ENCODE measurements around the gene MYMK. TPM values are rescaled to one million over a fixed set of nuclear protein-coding genes. Genes with fewer than 3 reads are reported as not detected.

Gene MYMK
- total RNA-seq, 4 donors from 2014 or later, result not detected

GRCh38 chr9:133489253-133490190, 35.2 kb downstream of the MYMK start:
- ATAC-seq (ENCODE audit: low FRiP score), result no peak
- no peak for DNase-seq (ENCODE audit: low spot score)
- TF ChIP-seq CTCF (IDR thresholded peaks at IDR 0.05), result no peak

- no peak for DNase-seq (ENCODE audit: low spot score)
- ATAC-seq (ENCODE audit: low FRiP score), result no peak
- no peak for TF ChIP-seq CTCF (IDR thresholded peaks at IDR 0.05)
Measured at GRCh38 chr9:133488686-133489252, 36.0 kb downstream of the MYMK start.

- ATAC-seq (ENCODE audit: low FRiP score) (no peak), DNase-seq (ENCODE audit: low spot score) (no peak)
- no peak for TF ChIP-seq CTCF (IDR thresholded peaks at IDR 0.05)
Measured at GRCh38 chr9:133487331-133487725, 37.4 kb downstream of the MYMK start.

- no peak for DNase-seq (ENCODE audit: low spot score)
- no peak for ATAC-seq (ENCODE audit: low FRiP score)
- TF ChIP-seq CTCF (IDR thresholded peaks at IDR 0.05), result no peak
Measured at GRCh38 chr9:133485531-133486260, 39.1 kb downstream of the MYMK start.

- ATAC-seq (ENCODE audit: low FRiP score) (no peak), DNase-seq (ENCODE audit: low spot score) (no peak)
- TF ChIP-seq CTCF (IDR thresholded peaks at IDR 0.05), result no peak
Measured at GRCh38 chr9:133484671-133485437, 39.9 kb downstream of the MYMK start.

- ATAC-seq (ENCODE audit: low FRiP score), result no peak
Measured at GRCh38 chr9:133483611-133484010, 41.1 kb downstream of the MYMK start.

More at GRCh38 chr9:133483611-133484010, 41.1 kb downstream of the MYMK start:
- DNase-seq (ENCODE audit: low spot score), result no peak
- no peak for TF ChIP-seq CTCF (IDR thresholded peaks at IDR 0.05)

Data from omental fat pad (tissue), 4 donors.